Mucosa of gallbladder (tissue), 1 donor: ENCODE data around the gene FAM89A. TPM values are rescaled to one million over a fixed set of nuclear protein-coding genes. Genes with fewer than 3 reads are reported as not detected.

ENCODE experiments used
- DNase-seq: peaks from one replicate; pipeline ENCODE4 v3.0.0-alpha.2; 2020; ENCODE audit warnings: low spot score
- total RNA-seq: library from RNA; stranded (reverse); gene quantifications from one replicate; pipeline ENCODE4 v1.2.1, GENCODE V29; 2021
- donor health status: DM: no; HTN: no; CAD: no.

Gene FAM89A
- total RNA-seq, result 4.0 TPM

DNA sequence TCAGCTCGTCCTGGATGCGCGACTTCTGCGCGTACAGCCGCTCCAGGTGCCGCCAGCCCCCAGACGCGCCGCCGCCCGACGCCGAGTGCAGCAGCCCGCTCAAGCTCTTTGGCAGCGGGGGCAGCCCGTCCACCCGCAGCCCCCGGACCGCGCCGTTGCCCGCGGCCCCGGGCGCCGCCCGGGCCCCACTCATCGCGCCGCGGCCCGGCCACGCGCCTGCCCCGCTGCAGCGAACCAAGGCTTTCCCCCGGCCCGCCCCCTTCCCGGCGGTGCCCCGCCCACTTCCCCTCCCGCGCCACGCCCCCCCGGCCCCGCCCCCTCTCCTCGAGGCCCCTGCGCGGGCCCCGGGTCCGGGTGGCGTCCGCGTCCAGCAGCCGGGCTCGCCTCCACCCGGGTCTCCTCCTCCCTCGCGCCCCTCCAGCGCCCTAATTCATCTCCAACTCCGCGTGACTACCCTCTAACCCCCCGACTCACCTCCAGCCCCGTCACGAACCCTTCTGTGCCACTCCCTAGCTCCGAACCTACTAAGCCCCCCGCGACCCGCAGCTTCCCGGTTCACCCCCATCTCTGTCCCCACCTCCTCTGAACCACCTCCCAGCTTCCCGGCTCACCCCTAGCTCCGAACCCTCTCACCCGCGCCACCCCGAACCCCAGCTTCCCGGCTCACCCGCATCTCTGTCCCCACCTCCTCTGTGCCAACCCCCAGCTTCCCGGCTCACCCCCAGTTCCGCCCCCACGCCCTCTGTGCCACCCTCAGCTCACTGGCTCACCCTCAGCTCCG lies at the start of gene FAM89A:
TSS of gene FAM89A (minus strand) at position 236 of the 781 bp plus-strand sequence. CDS start at position 193, 43 bp downstream.
- DNase-seq, result peak; percentile 61

DNA sequence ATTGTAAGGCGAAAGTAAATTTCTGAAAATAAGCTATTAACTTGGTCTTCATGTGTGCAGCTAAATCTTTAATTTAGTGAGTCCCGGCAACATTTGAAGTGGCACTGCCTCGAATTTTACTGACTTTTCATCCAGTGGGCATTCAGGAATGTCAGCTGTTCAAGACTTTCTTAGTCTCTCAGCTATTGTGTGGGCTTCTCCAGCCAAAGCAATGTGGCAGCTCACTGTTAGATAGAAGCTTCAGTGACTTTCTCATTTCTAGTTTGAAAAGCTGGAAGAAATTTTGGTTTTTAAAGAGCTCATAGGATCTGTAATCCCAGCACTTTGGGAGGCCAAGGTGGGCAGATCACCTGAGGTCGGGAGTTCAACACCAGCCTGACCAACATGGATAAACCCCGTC lies 44.3 kb upstream of the FAM89A start:
- no peak for DNase-seq

DNA sequence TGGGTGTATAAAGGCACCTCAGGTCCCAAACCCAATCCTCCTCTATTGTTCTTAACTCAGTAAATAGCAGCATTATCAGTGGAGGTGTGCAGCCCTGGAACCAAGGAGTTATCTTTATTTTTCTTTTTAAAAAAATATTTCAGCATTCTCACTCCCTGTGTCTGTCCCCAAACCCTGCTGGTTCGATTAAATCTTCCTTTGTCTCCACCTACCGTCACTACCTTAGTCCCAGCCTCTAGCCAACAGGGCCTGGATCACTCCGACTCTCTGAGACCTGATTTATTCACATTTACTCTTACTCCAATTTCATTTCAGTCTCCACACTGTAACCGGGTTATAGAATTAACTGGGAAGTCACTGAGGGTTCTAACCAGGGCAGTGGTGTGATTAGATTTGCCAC lies 39.1 kb upstream of the FAM89A start:
- no peak for DNase-seq

DNA sequence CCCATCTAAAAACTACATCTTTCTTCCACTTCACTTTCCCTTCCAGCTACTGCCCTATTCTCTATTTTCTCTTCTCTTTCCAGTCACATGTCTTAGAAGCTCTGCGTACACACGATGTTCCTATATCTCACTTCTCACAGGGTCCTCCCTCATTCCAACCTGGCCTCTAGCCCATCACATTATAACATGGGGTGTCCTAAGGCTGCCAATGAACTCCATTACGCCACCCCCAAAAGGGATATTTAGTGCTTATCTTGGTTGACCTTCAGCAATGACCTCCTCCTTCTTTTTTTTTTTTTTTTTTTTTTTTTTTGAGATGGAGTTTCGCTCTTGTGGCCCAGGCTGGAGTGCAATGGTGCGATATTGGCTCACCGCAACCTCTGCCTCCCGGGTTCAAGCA lies 38.2 kb upstream of the FAM89A start:
- no peak for DNase-seq

DNA sequence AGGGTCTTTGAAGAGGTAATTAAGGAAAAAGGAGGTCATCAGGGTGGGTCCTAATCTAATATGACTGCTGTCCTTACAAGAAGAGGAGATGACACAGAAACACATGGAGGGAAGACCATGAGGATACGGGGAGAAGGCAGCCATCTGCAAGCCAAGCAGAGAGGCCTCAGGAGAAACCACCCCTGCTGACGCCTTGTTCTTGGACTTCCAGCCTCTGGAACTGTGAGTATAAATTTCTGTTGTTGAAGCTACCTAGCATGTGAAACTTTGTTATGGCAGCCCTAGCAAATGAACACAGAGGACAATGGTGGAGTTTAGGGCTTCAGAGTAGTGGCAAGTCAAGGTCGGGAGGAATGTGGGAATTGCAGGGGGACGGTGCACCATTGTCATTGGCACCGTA lies 36.7 kb upstream of the FAM89A start:
- DNase-seq, result no peak

DNA sequence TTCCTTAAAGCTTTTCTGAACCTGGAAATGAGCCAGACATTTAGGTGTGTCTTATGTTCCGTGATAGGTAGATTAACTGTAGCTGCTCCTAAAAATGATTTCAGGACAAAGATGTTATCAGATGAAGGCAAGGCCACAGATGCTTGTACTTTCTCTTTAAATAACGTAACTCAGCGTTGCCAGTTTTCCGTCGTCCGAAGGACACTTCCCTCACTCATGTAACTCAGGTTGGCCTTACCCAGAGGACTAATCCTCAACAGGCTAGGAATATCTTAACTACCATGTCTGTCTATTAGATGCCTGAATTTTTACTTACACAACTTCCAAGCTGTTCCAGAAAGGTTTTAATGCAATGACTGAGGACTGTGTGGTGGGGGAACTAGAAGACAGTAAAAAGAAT lies 35.4 kb upstream of the FAM89A start:
- no peak for DNase-seq

DNA sequence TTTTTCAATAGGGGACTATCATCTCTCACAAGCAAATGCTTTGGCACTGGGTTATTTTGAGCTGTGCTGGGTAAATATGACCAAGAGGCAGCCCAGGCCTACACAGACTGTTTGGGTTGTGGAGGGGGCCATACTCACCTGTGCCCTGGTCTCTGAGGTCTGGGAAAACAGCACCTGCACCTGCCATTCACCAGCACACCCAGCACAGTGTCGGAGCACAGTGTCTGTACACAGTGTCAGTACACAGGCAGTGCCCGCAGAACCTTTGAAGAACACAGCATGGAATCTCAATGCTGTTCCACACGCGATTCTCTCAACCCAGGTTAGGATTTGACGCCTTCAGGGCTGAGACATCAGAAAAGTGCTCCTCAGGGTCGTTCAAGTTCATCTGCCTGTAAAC lies 35.0 kb upstream of the FAM89A start:
- no peak for DNase-seq

DNA sequence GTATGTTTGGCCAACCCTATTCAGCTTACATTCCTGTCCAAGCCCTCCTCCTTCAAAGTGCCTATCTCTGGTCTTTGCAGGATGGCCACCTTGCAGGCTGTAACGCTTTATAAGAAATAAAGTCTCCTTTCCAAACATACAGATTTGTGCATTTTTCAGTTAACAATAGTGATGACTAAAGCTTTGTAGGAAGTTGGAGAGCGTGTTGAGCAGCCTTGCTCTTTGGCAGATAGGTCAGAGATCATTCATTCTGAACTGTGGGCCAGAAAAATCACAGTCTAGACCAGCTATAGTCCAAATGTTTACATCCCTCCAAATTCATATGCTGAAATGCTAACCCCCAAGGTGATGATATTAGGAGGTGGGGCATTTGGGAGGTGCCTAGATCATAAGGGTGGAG lies 34.0 kb upstream of the FAM89A start:
- DNase-seq, result no peak

DNA sequence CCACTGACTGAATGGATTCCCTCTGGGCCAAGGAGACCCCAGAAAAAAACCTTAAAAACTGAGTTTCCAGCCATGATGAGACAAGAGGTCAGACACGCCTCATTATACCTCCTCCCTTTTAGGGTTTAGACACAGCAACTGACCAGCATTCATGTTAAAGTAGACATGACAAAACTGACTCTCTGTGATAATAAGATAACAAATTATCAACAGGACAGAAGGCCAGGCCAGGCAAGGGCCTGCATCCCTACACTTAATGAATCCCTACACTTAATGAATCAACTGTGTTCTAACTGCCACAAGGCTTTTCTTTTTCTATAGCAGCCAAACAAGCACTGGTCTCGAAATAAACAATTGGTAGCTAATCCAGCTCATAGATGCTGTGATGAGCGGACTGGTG lies 33.3 kb upstream of the FAM89A start:
- DNase-seq, result no peak

DNA sequence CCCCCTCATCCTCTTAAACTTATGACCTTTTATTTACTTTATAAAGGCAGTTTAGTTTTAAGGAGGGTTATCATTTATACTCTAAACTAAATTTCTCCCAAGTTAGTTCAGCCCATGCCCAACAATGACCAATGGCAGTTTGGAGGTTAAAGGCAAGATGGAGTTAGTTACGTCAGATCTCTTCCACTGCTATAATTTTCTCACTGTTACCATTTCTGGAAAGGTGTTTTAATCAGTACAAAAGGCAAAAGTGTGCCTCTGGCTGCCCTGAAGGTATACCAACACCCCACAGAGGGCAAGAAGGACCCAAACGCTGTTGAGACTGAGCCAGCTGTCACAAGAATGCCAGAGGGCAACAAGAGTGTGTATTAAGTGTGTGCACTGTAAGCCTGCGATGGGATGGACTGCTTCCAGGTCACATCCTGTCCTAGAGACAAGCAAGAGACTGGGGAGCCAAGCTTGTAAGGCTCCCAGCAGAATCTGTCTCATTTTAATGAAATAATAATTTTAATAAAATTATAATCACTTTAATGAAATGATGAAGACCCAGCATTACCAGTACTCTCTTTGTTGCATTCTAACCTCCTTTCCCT lies 32.5 kb upstream of the FAM89A start:
- DNase-seq, result no peak

DNA sequence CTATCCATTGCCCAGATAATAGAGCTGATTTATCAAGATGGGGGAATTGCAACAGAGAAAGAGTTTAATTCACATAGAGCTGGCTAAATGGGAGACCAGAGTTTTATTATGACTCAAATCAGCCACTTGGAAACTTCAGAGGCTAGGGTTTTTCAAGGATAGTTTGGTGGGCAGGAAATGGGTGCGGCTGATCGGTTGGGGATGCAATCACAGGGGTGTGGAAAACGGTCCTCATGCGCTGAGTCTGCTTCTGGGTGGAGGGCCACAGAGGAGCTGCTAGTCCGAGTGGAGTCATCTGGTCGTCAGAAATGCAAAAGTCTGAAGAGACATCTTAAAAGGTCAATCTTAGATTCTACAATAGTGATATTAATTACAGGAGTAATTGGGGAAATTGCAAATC lies 32.0 kb upstream of the FAM89A start:
- no peak for DNase-seq

DNA sequence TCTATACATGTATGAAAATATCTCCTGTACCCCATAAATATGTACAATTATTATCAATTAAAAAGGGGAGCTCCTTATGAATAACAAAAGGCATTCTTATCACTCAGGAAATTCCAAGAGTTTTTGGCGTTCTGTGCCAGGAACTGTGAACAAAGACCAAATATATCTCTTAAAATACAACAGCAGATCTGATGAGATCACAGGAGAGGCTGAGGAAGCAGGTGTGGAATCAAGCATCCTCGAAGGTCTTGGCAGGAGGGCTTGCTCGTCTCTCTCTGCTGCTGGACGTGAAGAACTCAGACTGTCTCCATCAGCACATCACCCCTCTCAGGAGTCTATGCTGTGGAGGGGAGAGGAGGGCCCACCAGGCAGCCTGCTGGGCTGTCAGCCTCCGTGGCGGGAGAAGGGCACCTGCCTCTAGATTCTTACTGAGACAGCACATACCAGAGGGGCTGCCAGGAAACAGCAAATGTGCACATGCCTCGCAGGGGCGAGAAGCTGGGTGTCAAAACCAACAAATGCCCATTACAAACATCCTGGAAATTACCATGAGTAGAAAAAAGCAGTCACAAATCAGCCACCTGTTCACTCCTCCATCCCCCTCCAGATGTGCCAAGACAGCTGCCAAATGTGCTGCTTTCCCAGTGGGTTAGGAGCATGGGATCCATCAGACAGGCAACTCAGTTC lies 30.8 kb upstream of the FAM89A start:
- no peak for DNase-seq

DNA sequence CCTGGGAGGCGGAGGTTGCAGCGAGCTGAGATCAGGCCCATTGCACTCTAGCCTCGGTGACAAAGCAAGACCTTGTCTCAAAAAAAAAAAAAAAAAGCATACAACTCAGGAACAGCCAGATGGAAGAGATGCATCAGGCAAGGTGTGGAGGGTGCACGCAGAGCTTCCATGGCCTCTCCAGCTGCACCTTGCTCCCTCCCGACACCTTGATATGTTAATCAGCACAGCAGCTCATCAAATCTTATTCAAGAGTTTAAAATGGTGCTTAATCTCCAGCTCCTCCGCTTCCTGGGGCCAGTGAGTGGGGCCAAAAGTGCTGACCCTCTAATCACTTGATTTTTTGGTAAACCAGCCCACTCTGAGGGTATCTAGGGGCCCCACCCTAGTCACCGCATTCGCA lies 29.3 kb upstream of the FAM89A start:
- no peak for DNase-seq

DNA sequence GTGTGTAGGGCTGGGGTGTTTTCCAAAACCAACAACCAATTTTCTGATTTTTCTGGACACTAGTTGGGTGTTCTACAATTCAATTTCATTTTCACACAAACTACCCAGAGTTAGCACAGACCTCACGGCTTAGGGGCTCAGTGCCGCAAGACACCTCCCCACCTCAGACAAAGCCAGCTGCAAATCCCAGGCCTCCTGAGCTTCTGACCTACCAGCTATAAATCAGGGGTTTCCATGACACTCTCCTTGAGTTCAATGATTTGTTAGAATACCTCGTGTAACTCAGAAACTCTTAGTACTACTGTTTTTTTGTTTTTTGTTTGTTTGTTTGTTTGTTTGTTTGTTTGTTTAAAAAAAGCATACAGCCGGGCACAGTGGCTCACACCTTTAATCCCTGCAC lies 28.7 kb upstream of the FAM89A start:
- DNase-seq, result no peak

DNA sequence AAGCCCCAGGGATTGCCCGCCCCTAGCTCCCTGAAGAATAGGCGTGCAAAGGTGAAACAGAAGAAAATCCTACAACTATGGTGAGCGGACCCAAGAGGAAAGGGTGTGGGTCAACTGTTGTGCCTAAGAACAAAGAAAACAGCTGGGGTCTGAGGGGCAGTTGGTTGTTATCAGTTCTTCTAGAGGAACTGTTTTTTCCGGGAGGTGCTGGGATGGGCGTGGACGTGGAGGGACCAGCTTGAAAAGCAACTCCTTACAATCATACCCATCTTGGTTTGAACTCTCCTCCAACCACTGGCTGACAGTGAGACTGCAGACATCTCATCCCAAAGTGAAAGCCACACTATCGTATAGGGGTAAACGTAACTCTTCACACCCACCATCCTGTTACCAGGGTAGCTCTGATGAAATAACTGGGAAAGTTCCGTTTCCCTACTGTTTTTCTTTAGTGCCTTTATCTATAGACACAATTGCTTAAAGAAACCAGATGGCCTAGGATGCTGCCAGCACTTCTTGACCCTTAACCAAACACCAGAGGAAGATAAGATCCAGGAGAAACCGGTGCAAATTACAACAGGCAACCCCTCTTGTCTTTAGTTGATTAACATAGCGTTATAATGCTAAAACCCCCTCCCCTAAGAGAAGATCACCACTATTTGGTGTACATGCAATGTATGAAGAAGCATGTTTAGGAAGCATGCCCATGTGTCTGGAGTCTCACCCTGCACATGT lies 25.6 kb upstream of the FAM89A start:
- no peak for DNase-seq

DNA sequence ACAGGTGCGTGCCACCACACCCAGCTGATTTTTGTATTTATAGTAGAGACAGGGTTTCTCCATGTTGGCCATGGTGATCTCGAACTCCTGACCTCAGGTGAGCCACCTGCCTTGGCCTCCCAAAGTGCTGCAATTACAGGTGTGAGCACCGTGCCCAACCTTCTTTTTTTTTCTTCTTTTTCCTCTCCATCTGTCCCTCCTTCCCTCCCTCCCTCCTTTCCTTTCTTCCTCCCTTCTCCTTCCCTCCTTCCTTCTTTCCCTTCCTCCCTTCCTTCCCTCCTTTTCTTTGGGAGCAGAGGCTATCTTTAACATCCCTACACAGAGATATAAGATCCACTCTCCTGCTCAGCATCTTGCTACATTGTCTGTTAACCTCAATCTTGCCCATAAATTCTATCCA lies 24.4 kb upstream of the FAM89A start:
- no peak for DNase-seq

DNA sequence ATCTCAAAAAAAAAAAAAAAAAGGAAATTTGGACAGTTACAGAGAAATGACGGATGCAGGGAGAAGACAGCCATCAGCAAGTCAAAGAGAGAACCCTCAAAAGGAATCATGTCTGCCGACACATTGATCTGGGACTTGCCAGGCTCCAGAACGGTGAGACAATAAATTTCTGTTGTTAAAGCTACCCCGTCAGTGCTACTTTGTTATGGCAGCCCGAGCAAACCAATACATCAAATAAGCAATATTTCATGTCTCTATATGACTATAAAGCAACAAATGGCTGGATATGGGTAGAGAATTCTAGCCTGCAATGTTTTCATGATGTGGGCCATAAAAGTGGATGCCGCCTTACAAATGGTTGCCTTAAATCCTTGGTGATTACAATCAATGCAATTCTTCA lies 23.3 kb upstream of the FAM89A start:
- no peak for DNase-seq

DNA sequence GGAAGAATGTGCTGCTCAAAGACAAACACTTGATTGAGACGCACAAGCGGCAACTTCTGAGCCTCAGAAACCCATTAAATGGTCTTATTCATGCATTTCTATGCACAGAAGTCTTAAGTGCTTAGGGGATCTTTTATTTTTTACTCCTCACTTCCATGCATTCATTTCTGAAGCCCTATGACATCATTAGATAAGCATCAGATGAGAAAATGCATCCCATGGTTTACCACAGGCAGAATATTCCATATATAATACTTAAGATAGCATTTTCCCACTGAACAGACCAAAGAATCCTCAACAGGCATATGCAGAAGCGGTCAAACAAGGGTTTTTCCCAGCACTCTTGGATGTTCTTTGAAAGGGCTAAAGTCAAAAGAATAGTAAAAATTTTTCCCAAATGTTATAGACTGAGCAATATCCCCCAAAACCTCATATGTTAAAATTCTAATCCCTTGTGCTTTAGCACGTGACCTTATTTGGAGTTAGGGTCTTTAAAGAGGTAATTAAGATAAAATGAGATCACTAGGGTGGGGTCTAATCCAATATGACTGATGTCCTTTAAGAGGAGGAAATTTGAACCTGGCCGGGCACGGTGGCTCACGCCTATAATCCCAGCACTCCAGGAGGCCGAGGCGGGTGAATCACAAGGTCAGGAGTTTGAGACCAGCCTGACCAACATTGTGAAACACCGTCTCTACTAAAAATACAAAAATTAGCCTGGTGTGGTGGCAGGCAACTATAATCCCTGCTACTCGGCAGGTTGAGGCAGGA lies 22.6 kb upstream of the FAM89A start:
- no peak for DNase-seq

DNA sequence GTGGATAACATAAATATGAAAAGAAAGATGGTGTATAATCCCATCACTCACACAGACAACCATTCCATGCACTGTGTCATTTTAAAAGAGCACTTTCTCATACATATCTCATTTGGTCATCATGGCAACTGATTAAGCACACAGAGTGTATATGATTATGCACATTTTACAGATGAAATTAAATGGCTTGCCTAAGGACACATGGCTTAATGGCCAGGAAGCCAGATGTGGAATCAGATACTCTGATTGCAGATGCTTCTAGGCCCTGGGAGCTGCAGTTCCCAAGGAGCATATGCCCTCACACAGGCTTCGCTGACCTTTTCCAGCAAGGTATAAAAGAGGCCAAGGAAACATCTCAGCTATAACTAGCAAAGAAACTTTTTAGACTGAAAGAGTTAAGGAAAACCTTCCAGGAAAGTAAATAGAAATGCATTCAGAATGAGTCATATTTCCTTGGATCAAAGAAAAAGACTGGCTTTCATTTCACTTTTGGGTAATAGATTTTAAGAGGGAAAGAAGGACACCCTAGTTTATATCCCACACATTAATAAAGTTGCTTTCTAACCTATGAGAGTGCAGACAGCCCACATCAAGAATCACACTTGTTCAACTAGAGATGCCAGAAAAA lies 19.6 kb upstream of the FAM89A start:
- no peak for DNase-seq

DNA sequence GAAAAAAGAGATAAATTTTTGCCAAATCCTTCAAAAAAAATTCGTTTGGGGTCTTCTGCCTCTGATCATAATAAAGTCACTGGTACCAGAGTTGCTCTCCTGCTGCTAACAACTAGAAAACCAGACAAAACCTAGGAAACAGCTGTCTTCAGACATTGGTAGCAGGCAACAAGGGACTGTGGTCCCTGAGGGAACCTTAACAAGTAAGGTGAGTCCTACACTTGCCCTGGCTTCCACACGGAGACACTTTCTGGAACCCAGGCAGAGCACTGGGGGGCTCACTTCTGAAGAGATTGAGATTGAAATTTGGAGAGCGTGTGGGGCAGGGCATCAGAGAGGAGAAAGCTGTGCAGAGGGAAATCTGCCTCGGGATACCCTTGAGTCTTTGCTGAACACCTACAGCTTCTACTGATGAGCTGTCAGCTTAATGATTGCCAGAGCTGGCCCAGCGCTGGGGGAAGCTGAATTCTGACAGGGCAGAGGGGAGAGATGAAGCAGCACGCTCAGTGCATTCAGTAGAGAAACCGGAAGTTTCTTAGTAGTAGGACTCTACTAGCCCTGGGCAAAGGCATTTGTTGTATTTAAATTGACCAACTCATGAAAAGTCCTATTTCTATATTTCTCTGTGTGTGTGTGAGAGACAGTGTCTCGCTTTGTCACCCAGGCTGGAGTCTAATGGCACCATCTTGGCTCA lies 18.5 kb upstream of the FAM89A start:
- DNase-seq, result peak; percentile 23

DNA sequence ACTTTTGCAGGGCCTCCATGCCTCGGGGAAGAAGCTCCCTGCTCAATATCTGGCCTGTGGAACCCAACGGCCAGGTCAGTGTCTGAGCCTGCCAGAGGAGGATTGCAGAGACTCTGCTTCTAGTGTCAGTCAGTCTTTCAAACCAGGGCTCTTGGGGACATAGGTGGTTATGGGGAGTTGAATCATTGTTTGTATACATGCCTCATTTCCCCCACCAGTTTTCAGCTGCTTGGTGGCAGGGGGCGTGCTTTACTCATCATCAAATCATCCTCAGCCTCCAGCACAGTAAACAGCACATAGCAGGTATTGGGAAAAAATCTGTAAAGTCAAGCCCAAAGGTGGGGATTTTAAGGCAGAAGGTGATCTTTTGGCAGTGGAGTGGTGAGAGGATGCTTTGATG lies 17.4 kb upstream of the FAM89A start:
- DNase-seq, result no peak
